CD4-positive, alpha-beta T cell treated with Interleukin-6 at 100 ng/mL for 8 hours (primary cell): ENCODE measurements around the gene PIAS1.
"Not testable (repeated sequence)": the region's sequence is repeated elsewhere in the genome, so short reads cannot be mapped to it uniquely, and the experiment has no call there.

Source experiments
- DNase-seq: peaks from one replicate; pipeline ENCODE4 v3.0.0-alpha.2; 2020; ENCODE audit warnings: mixed read lengths, low spot score

Gene PIAS1

DNA sequence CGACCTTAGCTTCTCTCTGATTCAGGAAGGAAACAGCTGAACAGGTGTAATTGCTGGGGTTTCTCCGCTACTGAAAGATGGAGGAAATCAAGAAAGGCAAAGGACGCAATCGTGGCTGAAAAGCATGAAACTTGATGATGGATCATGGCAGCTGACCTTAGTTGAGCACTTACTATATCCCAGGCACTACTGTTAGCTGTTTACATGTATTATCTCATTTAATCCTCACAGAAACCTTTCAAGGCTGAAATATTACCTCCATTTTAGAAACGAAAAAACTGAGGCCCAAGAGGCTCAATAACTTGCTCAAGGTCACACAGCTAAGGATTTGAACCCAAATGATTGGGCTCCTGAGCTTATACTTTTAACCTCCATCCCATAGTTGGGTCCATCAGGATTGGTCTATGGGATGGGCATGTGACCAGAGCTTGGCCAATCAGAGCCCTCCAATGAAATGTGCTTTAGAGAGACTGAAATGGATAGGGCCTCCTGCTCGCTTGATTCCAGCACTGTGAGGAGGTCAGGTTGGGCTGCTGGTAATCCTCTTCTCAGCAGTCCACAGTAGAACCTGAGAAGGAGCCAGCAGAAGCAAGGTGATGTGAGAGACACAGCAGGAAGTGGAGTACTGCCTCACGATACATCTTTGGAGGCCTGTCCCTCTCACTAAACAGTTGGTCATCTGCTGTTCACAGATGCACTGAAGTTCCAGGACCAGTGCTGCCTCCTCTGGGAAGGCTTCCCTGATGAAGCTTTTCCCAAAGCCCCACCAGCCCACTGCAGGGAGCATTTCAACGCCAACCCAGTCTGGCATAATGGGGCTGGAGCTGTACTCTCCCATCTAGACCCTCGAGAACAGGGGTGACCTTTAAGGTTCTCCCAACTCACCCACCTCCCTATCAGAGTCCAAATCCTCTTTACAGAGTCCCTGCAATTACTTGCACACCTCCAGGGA is 165.0 kb downstream of the PIAS1 start:
- DNase-seq: no peak

DNA sequence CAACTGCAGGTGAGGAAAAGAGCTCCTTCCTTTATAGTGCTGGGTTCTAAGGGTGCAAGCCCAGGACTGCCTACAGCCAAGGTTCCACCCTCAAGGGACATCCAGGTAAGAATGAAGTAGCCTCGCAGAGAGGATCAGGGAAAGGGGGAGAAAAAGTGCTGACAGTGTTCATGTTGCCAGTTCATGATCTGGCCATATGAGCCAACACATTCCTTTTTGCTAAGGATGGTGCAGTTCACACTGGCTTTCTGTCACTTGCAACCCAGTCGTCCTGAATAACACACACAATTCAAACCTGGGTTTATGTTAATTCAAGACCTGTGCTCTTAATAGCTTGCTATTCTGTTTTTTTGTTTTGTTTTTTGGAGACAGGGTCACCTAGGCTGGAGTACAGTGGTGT is 166.4 kb downstream of the PIAS1 start:
- DNase-seq: no peak

DNA sequence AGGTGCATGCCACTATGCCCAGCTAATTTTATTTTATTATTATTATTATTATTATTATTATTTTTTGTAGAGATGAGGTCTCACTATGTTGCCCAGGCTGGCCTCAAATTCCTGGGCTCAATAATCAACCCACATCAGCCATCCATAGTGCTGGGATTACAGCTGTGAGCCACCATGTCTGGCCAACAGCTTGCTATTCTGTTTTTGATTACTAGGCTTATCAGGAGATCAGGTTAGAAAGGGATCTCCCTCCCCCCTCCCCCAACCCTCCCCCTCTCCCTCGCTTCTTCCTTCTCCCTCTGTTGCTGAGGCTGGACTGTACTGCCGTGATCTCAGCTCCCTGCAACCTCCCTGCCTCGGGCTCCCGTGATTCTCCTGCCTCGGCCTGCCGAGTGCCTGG is 166.9 kb downstream of the PIAS1 start:
- no peak for DNase-seq

DNA sequence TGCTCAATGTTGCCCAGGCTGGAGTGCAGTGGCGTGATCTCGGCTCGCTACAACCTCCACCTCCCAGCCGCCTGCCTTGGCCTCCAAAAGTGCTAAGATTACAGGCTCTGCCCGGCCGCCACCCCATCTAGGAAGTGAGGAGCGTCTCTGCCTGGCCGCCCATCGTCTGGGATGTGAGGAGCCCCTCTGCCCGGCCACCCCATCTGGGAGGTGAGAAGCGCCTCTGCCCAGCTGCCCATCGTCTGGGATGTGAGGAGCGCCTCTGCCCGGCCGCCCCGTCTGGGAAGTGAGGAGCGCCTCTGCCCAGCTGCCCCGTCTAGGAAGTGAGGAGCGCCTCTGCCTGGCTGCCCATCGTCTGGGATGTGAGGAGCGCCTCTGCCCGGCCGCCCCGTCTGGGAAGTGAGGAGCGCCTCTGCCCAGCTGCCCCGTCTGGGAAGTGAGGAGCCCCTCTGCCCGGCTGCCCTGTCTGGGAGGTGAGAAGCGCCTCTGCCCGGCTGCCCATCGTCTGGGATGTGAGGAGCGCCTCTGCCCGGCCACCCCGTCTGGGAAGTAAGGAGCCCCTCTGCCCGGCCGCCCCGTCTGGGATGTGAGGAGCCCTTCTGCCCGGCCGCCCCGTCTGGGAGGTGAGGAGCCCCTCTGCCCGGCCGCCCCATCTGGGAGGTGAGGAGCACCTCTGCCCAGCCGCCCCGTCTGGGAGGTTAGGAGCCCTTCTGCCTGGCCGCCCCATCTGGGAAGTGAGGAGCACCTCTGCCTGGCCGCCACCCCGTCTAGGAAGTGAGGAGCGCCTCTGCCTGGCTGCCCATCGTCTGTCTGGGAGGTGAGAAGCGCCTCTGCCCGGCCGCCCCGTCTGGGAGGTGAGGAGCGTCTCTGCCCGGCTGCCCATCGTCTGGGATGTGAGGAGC is 167.7 kb downstream of the PIAS1 start:
- not testable (repeated sequence) for DNase-seq

DNA sequence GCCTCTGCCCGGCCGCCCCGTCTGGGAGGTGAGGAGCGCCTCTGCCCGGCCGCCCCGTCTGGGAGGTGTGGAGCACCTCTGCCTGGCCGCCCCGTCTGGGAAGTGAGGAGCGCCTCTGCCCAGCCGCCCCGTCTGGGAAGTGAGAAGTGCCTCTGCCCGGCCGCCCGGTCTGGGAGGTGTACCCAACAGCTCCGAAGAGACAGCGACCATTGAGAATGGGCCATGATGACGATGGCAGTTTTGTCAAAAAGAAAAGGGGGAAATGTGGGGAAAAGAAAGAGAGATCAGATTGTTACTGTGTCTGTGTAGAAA is 168.3 kb downstream of the PIAS1 start:
- not testable (repeated sequence) for DNase-seq

DNA sequence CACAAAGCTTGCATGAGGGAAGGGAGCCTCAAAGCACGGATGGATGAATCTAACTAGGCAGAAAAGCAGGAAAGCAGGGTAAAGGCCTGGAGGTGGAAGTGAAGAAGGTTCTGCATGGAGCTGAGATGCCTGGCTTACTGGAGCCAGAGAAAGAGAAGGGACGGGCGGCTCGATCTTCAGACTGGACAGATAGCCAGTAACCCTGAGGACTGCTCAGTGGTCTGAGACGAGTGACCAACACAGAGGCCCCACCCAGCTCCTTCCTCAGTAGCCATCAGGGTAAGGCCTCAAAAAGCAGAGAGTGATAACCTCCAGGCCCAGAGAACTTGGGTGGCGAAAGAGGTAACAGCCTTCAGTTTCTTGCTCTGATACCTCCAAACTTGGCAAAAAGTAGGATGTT is 169.1 kb downstream of the PIAS1 start:
- no peak for DNase-seq

DNA sequence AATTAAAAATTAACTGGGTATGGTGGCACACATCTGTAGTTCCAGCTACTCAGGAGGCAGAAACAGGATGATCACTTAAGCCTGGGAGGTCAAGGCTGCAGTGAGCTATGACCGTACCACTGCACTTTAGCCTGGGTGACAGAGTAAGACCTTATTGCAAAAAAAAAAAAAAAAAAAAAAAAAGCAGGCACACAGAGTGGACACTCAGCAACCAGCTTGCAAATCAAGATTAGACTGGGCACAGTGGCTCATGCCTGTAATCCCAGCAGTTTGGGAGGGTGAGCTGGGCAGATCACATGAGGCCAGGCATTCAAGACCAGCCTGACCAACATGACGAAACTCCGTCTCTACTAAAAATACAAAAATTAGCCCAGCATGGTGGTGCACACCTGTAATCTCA is 170.0 kb downstream of the PIAS1 start:
- DNase-seq: no peak

DNA sequence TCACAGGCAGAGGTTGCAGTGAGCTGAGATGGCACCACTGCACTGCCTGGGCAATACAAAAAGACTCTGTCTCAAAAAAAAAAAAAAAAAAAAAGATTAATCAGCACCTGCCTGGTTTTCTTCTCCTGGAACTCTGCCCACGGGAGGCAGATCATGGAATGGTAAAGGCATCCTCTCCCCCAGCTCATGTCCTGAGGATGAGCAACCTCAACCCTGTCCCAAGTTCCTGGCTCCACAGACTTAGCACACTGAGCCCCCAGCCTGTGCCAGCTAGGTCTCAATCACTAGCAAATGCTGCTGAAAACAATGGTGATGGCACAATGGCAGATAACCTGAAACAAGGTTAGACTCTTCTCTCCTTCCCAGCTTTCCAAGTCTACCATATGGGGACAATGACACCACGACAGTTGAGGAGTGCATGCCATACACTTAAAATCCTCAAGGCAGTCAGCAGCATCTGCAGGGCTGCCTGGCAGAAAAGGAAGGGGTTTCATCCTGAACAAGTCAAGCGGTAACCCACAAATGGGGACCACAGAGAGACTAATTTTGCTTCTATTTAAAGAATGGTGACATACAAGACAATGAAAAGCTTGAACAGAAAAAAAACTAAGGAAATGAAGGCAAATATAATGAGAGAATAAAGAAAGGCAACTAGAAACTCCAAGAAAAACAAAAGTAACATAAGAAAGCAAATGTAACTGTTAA is 170.6 kb downstream of the PIAS1 start:
- DNase-seq: no peak

DNA sequence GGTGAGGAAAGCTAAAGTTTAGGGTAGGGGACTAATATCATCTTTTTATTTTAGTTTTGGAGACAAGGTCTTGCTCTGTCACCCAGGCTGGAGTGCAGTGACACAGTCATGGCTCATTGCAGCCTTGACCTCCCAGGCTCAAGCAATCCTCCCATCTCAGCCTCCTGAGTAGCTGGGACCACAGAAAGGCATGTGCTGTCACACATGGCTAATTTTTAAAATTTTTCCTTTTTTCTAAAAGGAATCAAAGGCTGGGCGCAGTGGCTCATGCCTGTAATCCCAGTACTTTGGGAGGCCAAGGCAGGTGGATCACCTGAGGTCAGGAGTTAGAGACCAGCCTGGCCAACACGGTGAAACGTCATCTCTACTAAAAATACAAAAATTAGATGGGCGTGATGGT is 171.3 kb downstream of the PIAS1 start:
- not testable (repeated sequence) for DNase-seq

DNA sequence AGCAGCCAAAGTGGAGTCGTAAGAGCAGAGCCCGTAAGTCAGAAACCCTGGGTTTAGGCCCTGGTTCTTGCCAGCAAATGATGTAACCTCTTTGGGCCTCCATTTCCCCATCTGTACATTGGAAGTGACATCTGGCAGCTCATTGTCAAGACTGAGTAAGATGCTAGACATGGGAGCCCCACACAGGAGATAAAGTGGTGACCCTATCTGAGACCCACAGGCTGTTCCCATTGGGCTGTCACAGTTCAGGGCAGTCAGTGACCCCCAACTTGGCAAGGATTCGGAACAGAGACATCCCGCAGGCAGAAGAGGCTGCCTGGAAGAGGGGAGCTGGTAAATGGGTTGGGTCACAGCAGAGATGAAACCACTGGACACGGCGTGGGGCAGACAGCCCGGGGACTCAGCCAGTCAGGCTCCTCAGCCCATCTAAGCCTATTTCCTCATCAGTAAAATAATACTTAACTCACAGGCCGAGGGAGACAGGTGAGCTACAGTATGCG is 173.6 kb downstream of the PIAS1 start:
- DNase-seq: no peak

DNA sequence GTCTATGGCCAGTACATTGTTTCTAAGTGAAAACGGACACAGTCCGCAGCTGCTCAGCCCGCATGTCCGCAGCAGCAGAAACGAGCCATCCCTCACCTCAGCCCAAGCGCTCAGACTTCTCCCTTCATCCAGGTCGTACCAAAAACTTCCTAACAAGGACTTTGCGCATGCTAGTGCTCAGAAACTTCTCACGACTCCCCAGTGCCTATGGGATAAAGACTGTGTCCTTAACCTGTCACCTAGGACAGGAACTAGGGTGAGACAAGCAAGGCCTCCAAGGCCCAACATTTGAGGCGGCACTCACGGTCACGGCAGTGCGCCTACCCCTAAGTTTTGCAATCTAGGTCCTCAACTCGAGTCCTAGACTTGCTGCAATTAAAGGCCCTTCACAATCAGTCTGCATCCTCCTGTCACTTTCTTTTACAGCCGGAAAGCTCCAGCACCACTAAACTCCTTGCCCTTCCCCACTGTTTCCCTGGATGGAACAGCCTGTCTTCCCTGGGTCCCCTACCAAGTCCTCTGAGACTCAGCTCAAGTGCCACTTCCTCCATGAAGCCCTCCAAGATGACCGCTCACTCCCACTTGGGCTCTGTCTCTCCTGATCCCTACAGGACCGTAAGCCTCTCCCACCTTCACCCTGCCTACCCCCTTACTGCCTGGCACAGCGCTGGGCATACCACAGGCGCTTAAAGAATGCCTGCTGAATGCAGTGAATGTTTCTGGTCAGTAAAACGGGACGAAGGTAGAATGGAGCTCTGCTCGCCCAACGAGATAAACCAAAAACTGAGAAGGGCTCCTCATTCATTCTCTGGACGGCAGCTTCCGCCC is 174.2 kb downstream of the PIAS1 start:
- no peak for DNase-seq

DNA sequence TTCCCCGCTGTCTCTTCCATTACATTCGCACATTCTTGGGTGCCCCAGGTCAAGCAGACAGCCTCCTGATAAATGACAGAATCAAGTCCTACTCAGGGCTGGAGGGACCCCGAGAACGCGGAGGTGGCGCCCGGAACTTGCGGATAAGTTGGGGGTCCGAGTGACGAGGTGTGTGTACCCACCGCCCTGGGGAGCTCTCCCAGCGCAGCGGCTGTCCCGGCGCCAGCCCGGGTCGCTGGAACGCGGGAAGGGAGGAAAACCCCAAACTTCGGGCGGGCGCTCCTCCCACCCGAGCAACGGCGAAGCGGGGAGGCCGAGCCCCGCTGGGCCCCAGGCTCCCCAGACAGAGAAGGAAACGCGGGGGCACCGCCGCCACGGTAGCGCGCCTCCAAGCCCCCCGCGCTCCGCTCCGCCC is 174.9 kb downstream of the PIAS1 start:
- DNase-seq: no peak

DNA sequence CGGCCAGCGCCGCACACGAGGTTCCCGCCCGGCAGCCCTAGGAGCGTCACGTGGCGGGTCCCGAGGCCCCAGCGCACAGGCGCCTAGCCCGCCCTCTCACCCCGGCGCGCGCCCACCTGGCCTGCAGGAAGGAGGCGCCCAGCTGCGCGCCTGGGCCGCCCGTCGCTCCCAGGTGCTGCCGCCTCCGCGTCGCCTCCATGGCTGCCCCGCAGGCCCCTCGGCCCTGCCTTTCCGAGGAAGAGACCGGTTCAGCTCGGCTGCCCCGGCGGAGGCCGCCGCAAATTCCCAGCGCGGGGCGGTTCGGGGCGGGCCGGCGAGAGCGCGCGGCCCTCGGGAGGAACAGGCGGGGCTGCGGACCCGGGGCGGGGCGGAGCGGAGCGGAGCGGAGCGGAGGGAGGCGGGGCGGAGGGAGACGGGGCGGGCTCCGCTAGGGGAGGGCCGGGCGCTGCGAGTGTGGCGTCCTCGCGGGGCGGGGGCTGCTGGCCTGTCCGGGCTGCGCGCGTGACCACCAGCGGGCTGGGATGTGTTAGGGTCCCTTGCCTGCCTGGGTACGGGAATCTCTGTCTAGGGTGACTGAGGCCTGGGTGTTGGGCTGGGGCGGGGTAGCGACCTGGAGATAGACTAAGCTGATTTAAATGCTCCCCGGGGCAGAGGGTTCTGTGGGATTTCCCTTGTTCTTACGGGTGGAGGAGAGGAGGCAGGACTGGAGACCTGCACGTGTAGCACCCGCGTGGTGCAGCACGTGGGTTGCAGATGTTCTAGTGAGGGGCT is 175.5 kb downstream of the PIAS1 start, which contains the start of gene CLN6:
CLN6 (minus strand) TSS at position 343 of the 771 bp plus-strand sequence; CDS start at position 199, 144 bp downstream.
- peak; percentile 76 for DNase-seq

DNA sequence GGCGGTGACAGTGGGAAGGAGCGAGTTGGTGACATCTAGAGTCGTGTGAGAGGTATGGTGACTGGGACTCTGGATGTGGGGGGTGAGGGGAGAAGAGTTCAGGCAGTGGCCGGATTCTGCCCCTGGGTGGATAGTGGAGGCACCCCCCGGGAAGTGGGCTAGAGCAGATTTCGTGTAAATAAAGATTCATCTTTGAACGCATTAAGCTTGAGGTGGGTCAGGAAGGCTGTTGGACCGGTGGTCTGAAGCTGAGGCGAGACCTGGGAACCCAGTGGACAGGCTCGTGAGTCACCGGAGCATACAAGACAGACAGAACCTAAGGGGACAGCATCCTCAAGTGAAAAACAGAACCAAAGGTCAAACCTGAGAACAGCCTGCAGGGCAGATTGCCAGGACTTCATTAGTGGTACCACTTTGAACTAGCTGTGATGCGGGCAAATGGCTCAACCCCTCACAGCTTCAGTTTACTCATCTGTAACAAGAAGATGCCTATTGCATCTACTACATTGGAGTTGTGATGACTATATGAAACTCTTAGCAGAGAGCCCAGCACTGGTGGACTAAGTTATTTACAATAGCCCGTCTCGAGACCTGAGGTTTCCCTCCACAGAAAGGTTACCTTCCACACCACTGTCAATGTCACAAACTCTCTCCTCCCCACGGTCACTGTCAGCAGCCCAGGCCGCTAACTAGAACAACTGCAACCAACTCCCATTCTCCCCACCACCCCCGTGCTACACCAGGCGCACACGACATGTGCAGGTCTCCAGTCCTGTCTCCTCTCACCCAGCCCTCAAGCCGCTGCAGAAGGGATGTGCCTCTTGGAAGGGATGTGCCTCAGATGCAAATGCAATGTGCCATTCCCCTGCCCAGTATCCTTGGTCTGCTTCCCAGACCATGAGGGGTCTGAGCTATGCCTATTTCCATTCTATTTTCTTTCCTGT is 176.3 kb downstream of the PIAS1 start:
- DNase-seq: no peak

DNA sequence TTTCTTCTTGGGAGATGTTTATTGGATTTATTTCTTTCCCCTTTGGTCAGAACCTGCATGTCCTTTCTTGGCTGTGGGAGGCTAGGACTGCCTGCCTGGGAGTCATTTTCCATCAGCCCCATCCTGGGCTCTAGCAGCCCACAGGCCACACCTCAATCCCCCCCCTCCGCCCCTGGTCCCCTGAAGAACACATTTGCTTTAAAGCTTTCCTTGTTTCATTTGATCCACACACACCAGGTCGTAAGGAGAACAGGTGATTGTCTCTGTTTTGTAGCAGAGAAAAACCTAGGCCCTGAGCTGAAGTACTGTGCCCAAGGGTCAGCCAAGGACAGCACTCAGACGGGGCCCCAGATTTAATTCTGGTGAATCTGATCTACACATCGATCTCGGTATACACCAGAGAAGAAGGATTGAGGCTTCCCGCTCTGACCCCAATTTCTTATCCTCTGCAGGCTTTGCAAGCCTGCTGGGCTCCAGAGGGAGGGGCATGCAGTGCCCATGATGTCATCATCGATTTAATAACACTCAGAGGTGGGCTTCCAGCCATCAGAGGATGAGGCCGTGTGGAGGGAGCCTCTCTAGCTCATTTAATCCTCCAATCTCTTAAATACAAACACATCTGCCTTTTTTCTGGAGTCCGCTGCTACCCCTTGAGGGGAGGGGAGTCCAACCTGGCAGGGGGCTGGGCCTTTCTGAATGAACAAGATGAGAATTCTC is 177.1 kb downstream of the PIAS1 start:
- DNase-seq: no peak

DNA sequence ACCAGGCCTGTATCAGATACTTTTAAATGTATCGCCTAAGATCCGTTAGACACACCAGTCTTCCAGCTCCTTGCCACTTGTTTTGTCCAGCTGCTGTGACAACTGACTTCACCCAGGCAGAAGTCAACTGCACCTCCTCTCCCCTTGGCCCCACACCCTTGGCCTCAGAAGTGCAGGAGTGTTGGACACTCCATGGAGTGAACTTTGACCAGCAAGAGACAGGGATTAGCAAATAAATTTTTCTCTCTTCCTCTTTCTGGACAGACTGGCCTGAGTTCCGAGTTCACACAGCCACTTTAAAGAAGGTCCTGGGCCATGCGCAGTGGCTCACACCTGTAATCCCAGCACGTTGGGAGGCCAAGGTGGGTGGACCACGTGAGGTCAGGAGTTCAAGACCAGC is 178.3 kb downstream of the PIAS1 start:
- no peak for DNase-seq

DNA sequence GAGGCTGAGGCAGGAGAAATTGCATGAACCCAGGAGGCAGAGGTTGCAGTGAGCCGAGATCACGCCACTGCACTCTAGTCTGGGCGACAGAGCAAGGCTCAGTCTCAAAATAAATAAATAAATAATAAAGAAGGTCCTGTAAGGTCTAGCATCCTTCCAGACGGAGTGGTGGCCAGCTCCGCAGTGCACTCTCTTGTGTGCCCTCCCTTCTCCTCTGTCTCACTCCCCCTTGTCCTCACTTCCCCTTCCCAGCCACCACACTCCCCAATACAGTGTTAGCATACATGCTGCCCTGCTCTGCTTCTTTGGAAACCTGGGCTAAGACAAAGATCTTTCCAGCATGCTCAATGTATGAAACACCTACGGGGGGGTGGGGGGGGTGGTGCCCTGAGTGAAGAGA is 178.8 kb downstream of the PIAS1 start:
- no peak for DNase-seq

DNA sequence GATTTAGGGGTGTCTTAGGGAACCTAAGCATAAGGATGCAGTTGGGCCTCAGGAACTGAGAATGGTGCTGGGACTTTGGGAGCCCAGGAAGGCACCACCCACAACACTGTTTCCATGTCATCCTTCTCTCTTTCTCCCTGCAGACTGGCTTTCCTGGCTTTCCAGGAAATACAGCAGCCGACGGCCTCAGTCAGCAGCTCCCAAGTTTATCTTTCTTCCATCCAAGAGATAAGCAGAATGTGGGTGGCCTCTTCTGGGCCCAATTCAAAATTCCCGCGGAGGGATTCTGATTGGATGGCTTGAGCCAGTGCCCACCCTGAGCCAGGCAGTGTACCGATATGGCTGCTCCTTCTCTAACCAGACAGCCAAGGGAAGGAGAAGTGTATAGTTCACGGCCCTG is 179.9 kb downstream of the PIAS1 start:
- DNase-seq: no peak

DNA sequence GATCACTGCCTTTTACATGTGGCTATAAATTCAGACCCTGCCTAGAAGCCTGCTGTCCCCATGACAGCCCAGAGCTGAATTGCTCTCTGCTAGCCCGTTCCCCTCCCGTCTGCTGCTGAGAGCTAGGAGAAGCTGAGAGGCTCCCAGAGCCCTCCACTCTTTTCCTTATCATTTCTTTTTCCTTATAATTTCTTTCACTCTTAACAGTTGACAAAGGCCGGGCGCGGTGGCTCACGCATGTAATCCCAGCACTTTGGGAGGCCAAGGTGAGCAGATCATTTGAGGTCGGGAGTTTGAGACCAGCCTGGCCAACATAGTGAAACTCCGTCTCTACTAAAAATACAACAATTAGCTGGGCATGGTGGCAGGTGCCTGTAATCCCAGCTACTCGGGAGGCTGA is 180.4 kb downstream of the PIAS1 start:
- DNase-seq: not testable (repeated sequence)
